GM23248 (cell line): Measurements from ENCODE around the gene PYGB. TPM values are rescaled to one million over a fixed set of nuclear protein-coding genes. Genes with fewer than 3 reads are reported as not detected.

Experiments
- DNase-seq: peaks from one replicate; pipeline ENCODE4 v3.0.0-alpha.2; 2015
- H2AFZ ChIP-seq: fragments of 200-600 bp; sonication (generic); 2 replicates; pipeline ENCODE4 v1.6.1; 2016; ENCODE audit warnings: antibody characterized with exemption
- H3F3A ChIP-seq: fragments of 200-600 bp; sonication (generic); 2 replicates; pipeline ENCODE4 v1.6.1; 2016; ENCODE audit warnings: mild to moderate bottlenecking, antibody characterized with exemption, mixed run types; ENCODE audit not compliant: insufficient read depth
- H3K27ac ChIP-seq: fragments of 200-600 bp; sonication (generic); 2 replicates; pipeline ENCODE4 v1.5.1; 2016; ENCODE audit warnings: mild to moderate bottlenecking
- H3K27me3 ChIP-seq: fragments of 200-600 bp; sonication (generic); replicated peaks from 2 replicates; pipeline ENCODE4 v1.6.1; 2016; ENCODE audit warnings: mild to moderate bottlenecking; ENCODE audit not compliant: insufficient read depth
- H3K36me3 ChIP-seq: fragments of 200-600 bp; sonication (generic); 2 replicates; pipeline ENCODE4 v1.6.1; 2016; ENCODE audit warnings: low read depth, mild to moderate bottlenecking
- H3K4me1 ChIP-seq: fragments of 200-600 bp; sonication (generic); 2 replicates; pipeline ENCODE4 v1.6.1; 2016; ENCODE audit warnings: mild to moderate bottlenecking; ENCODE audit not compliant: insufficient read depth
- H3K4me2 ChIP-seq: fragments of 200-600 bp; sonication (generic); one replicate; pipeline ENCODE4 v1.6.1; 2016; ENCODE audit warnings: mild to moderate bottlenecking; ENCODE audit not compliant: unreplicated experiment
- H3K4me3 ChIP-seq: fragments of 200-600 bp; sonication (generic); 2 replicates; pipeline ENCODE4 v1.5.1; 2016; ENCODE audit warnings: mild to moderate bottlenecking
- H3K79me2 ChIP-seq: fragments of 200-600 bp; sonication (generic); 2 replicates; pipeline ENCODE4 v1.6.1; 2016; ENCODE audit warnings: mild to moderate bottlenecking; ENCODE audit not compliant: insufficient read depth
- H3K9ac ChIP-seq: fragments of 200-600 bp; sonication (generic); 2 replicates; pipeline ENCODE4 v1.6.1; 2016; ENCODE audit warnings: mild to moderate bottlenecking
- H3K9me2 ChIP-seq: fragments of 200-600 bp; sonication (generic); 2 replicates; pipeline ENCODE4 v1.6.1; 2016; ENCODE audit warnings: mixed run types, mild to moderate bottlenecking, moderate library complexity; ENCODE audit not compliant: insufficient read depth
- H3K9me3 ChIP-seq: fragments of 200-600 bp; sonication (generic); one replicate; pipeline ENCODE4 v1.6.1; 2017; ENCODE audit warnings: low read depth
- H4K20me1 ChIP-seq: fragments of 200-600 bp; sonication (generic); 2 replicates; pipeline ENCODE4 v1.6.0; 2016; ENCODE audit not compliant: insufficient read depth
- EZH2 ChIP-seq: fragments of 200-600 bp; sonication (generic); IDR thresholded peaks from 2 replicates; pipeline ENCODE4 v1.6.1; 2018; ENCODE audit warnings: antibody characterized with exemption, mild to moderate bottlenecking; ENCODE audit not compliant: insufficient read depth, poor library complexity, severe bottlenecking
- EZH2phosphoT487 ChIP-seq: fragments of 200-600 bp; sonication (generic); IDR thresholded peaks from 2 replicates; pipeline ENCODE4 v1.6.1; 2018; ENCODE audit warnings: antibody characterized with exemption, moderate library complexity, mild to moderate bottlenecking, low read depth; ENCODE audit not compliant: insufficient read depth
- WGBS, 2 experiments: methylation state at CpG; one replicate each; pipeline ENCODE4 v1.1.6; 2015 to 2017; ENCODE audit warnings: low lambda C conversion rate in 2 of 2, low coverage in 1 of 2; ENCODE audit errors: missing lambda C conversion rate in 2 of 2; 5-methylcytosine and 5-hydroxymethylcytosine counted together
- in situ Hi-C: fragments of 300-500 bp; cut with MboI; formaldehyde crosslinking; loops from 2 replicates; pipeline ENCODE4 v1.15.0; 2020
- polyA plus RNA-seq: library from polyadenylated mRNA; unstranded; fragments of >200 nt; fragmentation: Nextera tagmentation; extraction: Ambion mirVana; gene quantifications from 2 replicates; pipeline ENCODE4 v1.2.1, GENCODE V29; 2016
- total RNA-seq: library from RNA; depleted of rRNA; stranded (reverse); fragments of >200 nt; shearing (Covaris generic); gene quantifications from 2 replicates; pipeline ENCODE4 v1.2.3, GENCODE V29; 2014

The PYGB gene
- total and polyA plus RNA-seq, 2 experiments from 2014 or later, result 74.1 to 116 TPM

DNA sequence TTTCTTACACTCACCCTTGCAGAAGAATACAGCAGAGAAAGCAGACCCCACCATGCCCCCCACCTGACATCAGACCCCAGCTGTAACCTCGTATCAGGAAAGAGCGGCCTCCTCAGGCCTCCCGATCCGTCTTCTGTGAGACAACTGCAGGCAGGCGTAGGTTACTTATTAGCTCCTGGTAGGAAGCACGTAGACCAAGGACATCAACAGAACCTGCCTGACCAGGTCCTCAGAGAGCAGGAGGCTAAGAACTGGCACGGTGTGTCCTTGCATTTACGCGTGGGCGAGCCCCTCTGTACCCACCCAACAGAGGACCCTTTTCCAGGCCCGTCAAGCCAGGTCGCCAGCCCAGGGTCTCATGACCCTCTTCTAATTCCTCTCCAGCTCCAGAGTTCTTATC is 91.7 kb downstream of the PYGB start:
- Histone ChIP-seq H3F3A (0 out of 2 replicates have a peak, but pooled peaks cover 6% of the 10 kb centered on the region), H4K20me1 (0 out of 2 replicates have a peak, but pooled peaks cover 4% of the 10 kb centered on the region), H3K4me2 (no peak overlapping the region), H3K9me3 (no peaks in the 10 kb centered on the region), H2AFZ (no peak overlapping the region), H3K79me2 (peaks cover 60% of the 10 kb centered on the region), H3K4me1 (no peaks in the 10 kb centered on the region), H3K9ac (no peak overlapping the region), H3K9me2 (no peaks in the 10 kb centered on the region), H3K4me3 (no peak overlapping the region), H3K27me3 (no peaks in the 10 kb centered on the region), H3K36me3 (no peaks in the 10 kb centered on the region), H3K27ac (no peak overlapping the region)
- TF ChIP-seq EZH2phosphoT487, result no peak
- no peak for TF ChIP-seq EZH2
- in situ Hi-C loops, result no loop called here
- WGBS, 2 experiments, result 98% methylated on average over 12 of the region's 12 CpGs
- DNase-seq, result no peak

- 57 to 58% methylated on average over 1 of the region's 1 CpG for WGBS, 2 experiments
- no peaks in the 10 kb centered on the region for H3K9me3 ChIP-seq
- H3K27ac ChIP-seq, result no peak overlapping the region
- H3K9ac ChIP-seq, result no peak overlapping the region
- H3K4me1 ChIP-seq, result no peaks in the 10 kb centered on the region
- H3K79me2 ChIP-seq, result peaks cover 68% of the 10 kb centered on the region
- DNase-seq, result no peak
- H3F3A ChIP-seq, result 0 out of 2 replicates have a peak, but pooled peaks cover 6% of the 10 kb centered on the region
- no peaks in the 10 kb centered on the region for H3K9me2 ChIP-seq
- no peak overlapping the region for H3K4me2 ChIP-seq
- no peak overlapping the region for H2AFZ ChIP-seq
- no peaks in the 10 kb centered on the region for H3K36me3 ChIP-seq
- no peak overlapping the region for H3K4me3 ChIP-seq
- H4K20me1 ChIP-seq, result 0 out of 2 replicates have a peak, but pooled peaks cover 4% of the 10 kb centered on the region
- in situ Hi-C loops, result no loop called here
- H3K27me3 ChIP-seq, result no peaks in the 10 kb centered on the region
- no peak for TF ChIP-seq EZH2phosphoT487
- no peak for TF ChIP-seq EZH2
Measured at GRCh38 chr20:25340380-25340779, 92.5 kb downstream of the PYGB start.

- Histone ChIP-seq H2AFZ (no peak overlapping the region), H3K9ac (no peak overlapping the region), H4K20me1 (0 out of 2 replicates have a peak, but pooled peaks cover 4% of the 10 kb centered on the region), H3K4me2 (no peak overlapping the region), H3K9me2 (no peaks in the 10 kb centered on the region), H3F3A (0 out of 2 replicates have a peak, but pooled peaks cover 6% of the 10 kb centered on the region), H3K27ac (no peak overlapping the region), H3K4me3 (no peak overlapping the region), H3K4me1 (no peaks in the 10 kb centered on the region), H3K79me2 (peaks cover 82% of the 10 kb centered on the region), H3K27me3 (no peaks in the 10 kb centered on the region), H3K9me3 (no peaks in the 10 kb centered on the region), H3K36me3 (no peaks in the 10 kb centered on the region)
- no peak for TF ChIP-seq EZH2
- no peak for TF ChIP-seq EZH2phosphoT487
- DNase-seq, result peak; percentile 28
- 90% methylated on average over 9 of the region's 9 CpGs for WGBS, 2 experiments
- in situ Hi-C loops, result no loop called here
Measured at GRCh38 chr20:25341716-25342680, 94.1 kb downstream of the PYGB start.

GRCh38 chr20:25344634-25345033 is 96.7 kb downstream of the PYGB start:
- Histone ChIP-seq H3K4me2 (no peak overlapping the region), H2AFZ (no peak overlapping the region), H3K27me3 (no peaks in the 10 kb centered on the region), H3F3A (0 out of 2 replicates have a peak, but pooled peaks cover 6% of the 10 kb centered on the region), H3K9me3 (no peaks in the 10 kb centered on the region), H3K36me3 (no peaks in the 10 kb centered on the region), H3K4me1 (no peaks in the 10 kb centered on the region), H3K4me3 (no peak overlapping the region), H3K9ac (no peak overlapping the region), H3K79me2 (peaks cover 90% of the 10 kb centered on the region), H3K9me2 (no peaks in the 10 kb centered on the region), H3K27ac (no peak overlapping the region), H4K20me1 (0 out of 2 replicates have a peak, but pooled peaks cover 4% of the 10 kb centered on the region)
- WGBS, 2 experiments, result 95% methylated on average over 3 of the region's 3 CpGs
- no peak for TF ChIP-seq EZH2
- TF ChIP-seq EZH2phosphoT487, result no peak
- DNase-seq, result no peak
- in situ Hi-C loops, result no loop called here
